ENCODE measurements around the gene SH3BP5. TPM values are rescaled to one million over a fixed set of nuclear protein-coding genes. Genes with fewer than 3 reads are reported as not detected.
"Not testable (repeated sequence)": the region's sequence is repeated elsewhere in the genome, so short reads cannot be mapped to it uniquely, and the experiment has no call there.

Gene SH3BP5
- total and polyA plus RNA-seq, 2 donors (not counting 1 experiment from before 2014, with no cell fraction given): 6.7 to 12.9 TPM

- peak overlapping the region; percentile 44 for H2AFZ ChIP-seq (ENCODE audit: low read length)
- no peaks in the 10 kb centered on the region for H3K36me3 ChIP-seq (ENCODE audit: control insufficient read depth, insufficient read depth, low read length)
- H3K79me2 ChIP-seq (ENCODE audit: control insufficient read depth, insufficient read depth, low read length): no peaks in the 10 kb centered on the region
- H4K20me1 ChIP-seq (ENCODE audit: control insufficient read depth, extremely low read depth, insufficient read depth, low read length): no peaks in the 10 kb centered on the region
- no peak overlapping the region for H3K27ac ChIP-seq (ENCODE audit: insufficient read depth, low read length)
- H3K9ac ChIP-seq (ENCODE audit: insufficient read depth, low read length): no peak overlapping the region
- H3K4me3 ChIP-seq (replicated peaks in 1 of 4; ENCODE audit: control extremely low read depth in 1 of 4, insufficient read depth in 1 of 4, low read depth in 3 of 4, low read length in 4 of 4): no peak overlapping the region
- no peaks in the 10 kb centered on the region for H3K27me3 ChIP-seq (ENCODE audit: control insufficient read depth, insufficient read depth, low read length)
- no peak for TF ChIP-seq EZH2 (IDR thresholded peaks at IDR 0.05; ENCODE audit: low read length, missing control alignments)
- TF ChIP-seq, protein P1, sequence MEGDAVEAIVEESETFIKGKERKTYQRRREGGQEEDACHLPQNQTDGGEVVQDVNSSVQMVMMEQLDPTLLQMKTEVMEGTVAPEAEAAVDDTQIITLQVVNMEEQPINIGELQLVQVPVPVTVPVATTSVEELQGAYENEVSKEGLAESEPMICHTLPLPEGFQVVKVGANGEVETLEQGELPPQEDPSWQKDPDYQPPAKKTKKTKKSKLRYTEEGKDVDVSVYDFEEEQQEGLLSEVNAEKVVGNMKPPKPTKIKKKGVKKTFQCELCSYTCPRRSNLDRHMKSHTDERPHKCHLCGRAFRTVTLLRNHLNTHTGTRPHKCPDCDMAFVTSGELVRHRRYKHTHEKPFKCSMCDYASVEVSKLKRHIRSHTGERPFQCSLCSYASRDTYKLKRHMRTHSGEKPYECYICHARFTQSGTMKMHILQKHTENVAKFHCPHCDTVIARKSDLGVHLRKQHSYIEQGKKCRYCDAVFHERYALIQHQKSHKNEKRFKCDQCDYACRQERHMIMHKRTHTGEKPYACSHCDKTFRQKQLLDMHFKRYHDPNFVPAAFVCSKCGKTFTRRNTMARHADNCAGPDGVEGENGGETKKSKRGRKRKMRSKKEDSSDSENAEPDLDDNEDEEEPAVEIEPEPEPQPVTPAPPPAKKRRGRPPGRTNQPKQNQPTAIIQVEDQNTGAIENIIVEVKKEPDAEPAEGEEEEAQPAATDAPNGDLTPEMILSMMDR (conservative IDR thresholded peaks at IDR 0.05 in 1 of 2, IDR thresholded peaks at IDR 0.05 in 1 of 2; ENCODE audit: low read depth in 1 of 2, low read length in 2 of 2): no peak
- peak overlapping the region; percentile 59 for H3K4me2 ChIP-seq (ENCODE audit: extremely low read depth, insufficient read depth, low read length)
- H3K4me1 ChIP-seq (ENCODE audit: control insufficient read depth, extremely low read depth, insufficient read depth, low read length): peaks cover 4% of the 10 kb centered on the region
- DNase-seq (ENCODE audit: low read depth in 2 of 2): peak in 1 of 2 donors; percentile 88
- no peaks in the 10 kb centered on the region for H3K9me3 ChIP-seq (ENCODE audit: control insufficient read depth, insufficient read depth, low read depth, low read length)
Observed at GRCh38 chr3:15361494-15362214, 29.3 kb upstream of the SH3BP5 start.

- H3K9ac ChIP-seq (ENCODE audit: insufficient read depth, low read length): no peak overlapping the region
- DNase-seq (ENCODE audit: low read depth in 2 of 2): peak; percentile 65 to 87
- TF ChIP-seq, protein P1 (conservative IDR thresholded peaks at IDR 0.05 in 1 of 2, IDR thresholded peaks at IDR 0.05 in 1 of 2; ENCODE audit: low read depth in 1 of 2, low read length in 2 of 2): no peak
- no peak for TF ChIP-seq EZH2 (IDR thresholded peaks at IDR 0.05; ENCODE audit: low read length, missing control alignments)
Observed at GRCh38 chr3:15360788-15361493, 28.6 kb upstream of the SH3BP5 start.

DNA sequence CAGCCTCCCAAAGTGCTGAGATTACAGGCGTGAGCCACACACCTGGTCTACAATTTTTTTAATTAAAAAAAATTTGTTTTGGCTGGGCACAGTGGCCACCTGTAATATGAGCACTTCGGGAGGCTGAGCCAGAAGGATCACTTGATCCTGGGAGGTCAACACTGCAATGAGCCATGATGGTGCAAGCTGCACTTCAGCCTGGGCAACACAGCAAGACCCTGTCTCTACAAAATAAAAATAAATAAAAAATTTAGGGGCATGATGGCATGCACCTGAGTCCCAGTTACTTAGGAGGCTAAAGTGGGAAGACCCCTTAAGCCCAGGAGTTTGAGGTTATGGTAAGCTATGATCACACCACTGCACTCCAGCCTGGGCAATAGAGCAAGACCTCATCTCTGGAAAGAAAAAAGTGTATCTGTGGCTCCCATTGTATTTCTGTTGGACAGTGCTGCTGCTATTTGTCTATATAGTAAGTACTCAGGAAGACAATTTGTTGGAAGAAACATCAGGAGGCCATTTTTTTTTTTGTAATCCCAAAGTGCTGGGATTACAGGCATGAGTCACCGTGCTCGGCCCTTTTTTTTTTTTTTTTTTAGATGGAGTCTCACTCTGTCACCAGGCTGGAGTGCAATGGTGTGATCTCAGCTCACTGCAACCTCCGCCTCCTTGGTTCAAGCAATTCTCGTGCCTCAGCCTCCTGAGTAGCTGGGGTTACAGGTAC lies 27.5 kb upstream of the SH3BP5 start:
- Histone ChIP-seq H3K9me3 (ENCODE audit: control insufficient read depth, insufficient read depth, low read depth, low read length) (no peaks in the 10 kb centered on the region), H3K79me2 (ENCODE audit: control insufficient read depth, insufficient read depth, low read length) (no peaks in the 10 kb centered on the region), H3K27ac (ENCODE audit: insufficient read depth, low read length) (no peak overlapping the region), H3K4me1 (ENCODE audit: control insufficient read depth, extremely low read depth, insufficient read depth, low read length) (peaks cover 4% of the 10 kb centered on the region), H3K9ac (ENCODE audit: insufficient read depth, low read length) (no peak overlapping the region), H3K27me3 (ENCODE audit: control insufficient read depth, insufficient read depth, low read length) (no peaks in the 10 kb centered on the region), H4K20me1 (ENCODE audit: control insufficient read depth, extremely low read depth, insufficient read depth, low read length) (no peaks in the 10 kb centered on the region), H3K4me3 (replicated peaks in 1 of 4; ENCODE audit: control extremely low read depth in 1 of 4, insufficient read depth in 1 of 4, low read depth in 3 of 4, low read length in 4 of 4) (no peak overlapping the region), H2AFZ (ENCODE audit: low read length) (no peak overlapping the region), H3K4me2 (ENCODE audit: extremely low read depth, insufficient read depth, low read length) (no peak overlapping the region), H3K36me3 (ENCODE audit: control insufficient read depth, insufficient read depth, low read length) (no peaks in the 10 kb centered on the region)
- no peak for TF ChIP-seq EZH2 (IDR thresholded peaks at IDR 0.05; ENCODE audit: low read length, missing control alignments)
- TF ChIP-seq, protein P1 (conservative IDR thresholded peaks at IDR 0.05 in 1 of 2, IDR thresholded peaks at IDR 0.05 in 1 of 2; ENCODE audit: low read depth in 1 of 2, low read length in 2 of 2): no peak
- no peak for DNase-seq (ENCODE audit: low read depth in 2 of 2)

More at GRCh38 chr3:15360788-15361493, 28.6 kb upstream of the SH3BP5 start:
- no peak overlapping the region for H2AFZ ChIP-seq (ENCODE audit: low read length)
- no peak overlapping the region for H3K4me3 ChIP-seq (replicated peaks in 1 of 4; ENCODE audit: control extremely low read depth in 1 of 4, insufficient read depth in 1 of 4, low read depth in 3 of 4, low read length in 4 of 4)
- no peaks in the 10 kb centered on the region for H4K20me1 ChIP-seq (ENCODE audit: control insufficient read depth, extremely low read depth, insufficient read depth, low read length)
- no peaks in the 10 kb centered on the region for H3K36me3 ChIP-seq (ENCODE audit: control insufficient read depth, insufficient read depth, low read length)
- no peak overlapping the region for H3K27ac ChIP-seq (ENCODE audit: insufficient read depth, low read length)
- H3K4me2 ChIP-seq (ENCODE audit: extremely low read depth, insufficient read depth, low read length): peak overlapping the region; percentile 59
- H3K27me3 ChIP-seq (ENCODE audit: control insufficient read depth, insufficient read depth, low read length): no peaks in the 10 kb centered on the region
- peaks cover 4% of the 10 kb centered on the region for H3K4me1 ChIP-seq (ENCODE audit: control insufficient read depth, extremely low read depth, insufficient read depth, low read length)
- no peaks in the 10 kb centered on the region for H3K79me2 ChIP-seq (ENCODE audit: control insufficient read depth, insufficient read depth, low read length)
- H3K9me3 ChIP-seq (ENCODE audit: control insufficient read depth, insufficient read depth, low read depth, low read length): no peaks in the 10 kb centered on the region

DNA sequence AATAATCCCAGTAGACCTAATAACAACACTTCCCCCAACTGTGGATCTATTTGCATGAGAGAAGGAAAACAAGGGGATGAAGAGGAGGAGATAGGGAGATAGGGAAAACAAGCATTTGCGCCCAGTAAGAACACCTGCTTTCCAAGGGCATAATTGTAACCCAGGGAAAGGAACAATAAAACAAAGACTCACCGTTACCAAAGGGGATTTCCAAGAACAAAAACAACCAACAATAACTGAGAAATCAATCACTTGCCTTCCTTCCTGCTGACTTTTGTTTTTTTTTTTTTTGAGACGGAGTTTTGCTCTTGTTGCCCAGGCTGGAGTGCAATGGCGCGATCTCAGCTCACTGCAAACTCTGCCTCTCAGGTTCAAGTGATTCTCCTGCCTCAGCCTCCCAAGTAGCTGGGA lies 24.3 kb upstream of the SH3BP5 start:
- H3K9me3 ChIP-seq (ENCODE audit: control insufficient read depth, insufficient read depth, low read depth, low read length); H3K4me2 ChIP-seq (ENCODE audit: extremely low read depth, insufficient read depth, low read length); H3K27me3 ChIP-seq (ENCODE audit: control insufficient read depth, insufficient read depth, low read length); H4K20me1 ChIP-seq (ENCODE audit: control insufficient read depth, extremely low read depth, insufficient read depth, low read length); H3K27ac ChIP-seq (ENCODE audit: insufficient read depth, low read length); H3K36me3 ChIP-seq (ENCODE audit: control insufficient read depth, insufficient read depth, low read length); H3K4me1 ChIP-seq (ENCODE audit: control insufficient read depth, extremely low read depth, insufficient read depth, low read length); H2AFZ ChIP-seq (ENCODE audit: low read length); H3K4me3 ChIP-seq (replicated peaks in 1 of 4; ENCODE audit: control extremely low read depth in 1 of 4, insufficient read depth in 1 of 4, low read depth in 3 of 4, low read length in 4 of 4); H3K9ac ChIP-seq (ENCODE audit: insufficient read depth, low read length); H3K79me2 ChIP-seq (ENCODE audit: control insufficient read depth, insufficient read depth, low read length); DNase-seq (ENCODE audit: low read depth in 2 of 2): not testable (repeated sequence)

Data from fibroblast of lung (primary cell).